LNCAP (cell line): ENCODE results near the gene VIM.

Experiments
- CTCF ChIP-seq: fragments of 450-650 bp; IDR thresholded peaks from 2 replicates; pipeline ENCODE4 v1.5.1; 2017; ENCODE audit warnings: mild to moderate bottlenecking

The VIM gene

GRCh38 chr10:17227367-17228090, 512 bp upstream of the VIM start:
- TF ChIP-seq CTCF = peak; percentile 21; the same call in 1 of the 2 replicates

GRCh38 chr10:17229016-17229716, 1.1 kb downstream of the VIM start:
- no peak for TF ChIP-seq CTCF

- no peak for TF ChIP-seq CTCF
Observed at GRCh38 chr10:17229717-17229966, 1.6 kb downstream of the VIM start.

- no peak for TF ChIP-seq CTCF
Observed at GRCh38 chr10:17229967-17230682, 2.1 kb downstream of the VIM start.

GRCh38 chr10:17231788-17232187, 3.7 kb downstream of the VIM start:
- TF ChIP-seq CTCF = no peak

GRCh38 chr10:17232276-17232960, 4.4 kb downstream of the VIM start:
- no peak for TF ChIP-seq CTCF

- no peak for TF ChIP-seq CTCF
Observed at GRCh38 chr10:17233286-17233991, 5.4 kb downstream of the VIM start.
